Adipocyte (in vitro differentiated cells): ENCODE data around the gene LYL1.

Experiments used
- DNase-seq: peaks from one replicate; pipeline ENCODE4 v3.0.0-alpha.2; 2015; ENCODE audit warnings: low read depth
- H3K27me3 ChIP-seq: replicated peaks from 2 replicates; pipeline ENCODE4 v1.7.0; 2013; ENCODE audit warnings: mild to moderate bottlenecking, low read length, moderate library complexity; ENCODE audit not compliant: control insufficient read depth, insufficient read depth
- H3K36me3 ChIP-seq: 2 replicates; pipeline ENCODE4 v1.7.0; 2013; ENCODE audit warnings: low read length, mild to moderate bottlenecking, moderate library complexity; ENCODE audit not compliant: control insufficient read depth, insufficient read depth, severe bottlenecking
- H3K4me1 ChIP-seq: 2 replicates; pipeline ENCODE4 v1.7.0; 2013; ENCODE audit warnings: mild to moderate bottlenecking, low read length, moderate library complexity; ENCODE audit not compliant: control insufficient read depth, insufficient read depth
- H3K4me3 ChIP-seq: 2 replicates; pipeline ENCODE4 v1.7.0; 2013; ENCODE audit warnings: mild to moderate bottlenecking, low read length, moderate library complexity
- H3K9ac ChIP-seq: 2 replicates; pipeline ENCODE4 v1.7.0; 2013; ENCODE audit warnings: mild to moderate bottlenecking, low read length, moderate library complexity
- H3K9me3 ChIP-seq: 2 replicates; pipeline ENCODE4 v1.7.0; 2013; ENCODE audit warnings: mild to moderate bottlenecking, low read length, moderate library complexity; ENCODE audit not compliant: control insufficient read depth

Gene LYL1

GRCh38 chr19:13138171-13138915, 35.7 kb upstream of the LYL1 start:
- no peak overlapping the region for H3K4me3 ChIP-seq
- H3K4me1 ChIP-seq, result peaks cover 8% of the 10 kb centered on the region
- H3K9me3 ChIP-seq, result no peaks in the 10 kb centered on the region
- peaks cover 44% of the 10 kb centered on the region for H3K36me3 ChIP-seq
- H3K9ac ChIP-seq, result no peak overlapping the region
- H3K27me3 ChIP-seq, result no peaks in the 10 kb centered on the region
- no peak for DNase-seq

DNA sequence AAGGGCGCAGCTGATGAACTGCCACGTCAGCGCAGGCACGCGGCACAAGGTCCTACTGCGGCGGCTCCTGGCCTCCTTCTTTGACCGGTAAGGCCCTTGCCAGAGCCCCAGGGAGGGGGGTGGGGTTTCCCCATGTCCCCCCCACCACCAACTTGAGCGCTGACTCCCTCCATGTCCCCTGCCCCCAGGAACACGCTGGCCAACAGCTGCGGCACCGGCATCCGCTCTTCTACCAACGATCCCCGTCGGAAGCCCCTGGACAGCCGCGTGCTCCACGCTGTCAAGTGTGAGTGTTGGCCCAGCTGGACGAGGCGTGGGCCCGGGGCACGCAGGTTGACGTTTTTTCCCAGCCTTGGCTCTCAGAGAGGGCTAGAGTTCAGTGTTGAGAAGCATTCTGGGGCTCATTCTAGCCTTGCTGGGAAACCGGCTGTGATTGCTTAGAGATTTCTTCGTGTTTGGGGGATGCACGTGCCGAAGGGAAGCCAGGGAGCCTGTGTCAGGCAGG, 34.7 kb upstream of the LYL1 start:
- no peak for DNase-seq
- peaks cover 44% of the 10 kb centered on the region for H3K36me3 ChIP-seq

DNA sequence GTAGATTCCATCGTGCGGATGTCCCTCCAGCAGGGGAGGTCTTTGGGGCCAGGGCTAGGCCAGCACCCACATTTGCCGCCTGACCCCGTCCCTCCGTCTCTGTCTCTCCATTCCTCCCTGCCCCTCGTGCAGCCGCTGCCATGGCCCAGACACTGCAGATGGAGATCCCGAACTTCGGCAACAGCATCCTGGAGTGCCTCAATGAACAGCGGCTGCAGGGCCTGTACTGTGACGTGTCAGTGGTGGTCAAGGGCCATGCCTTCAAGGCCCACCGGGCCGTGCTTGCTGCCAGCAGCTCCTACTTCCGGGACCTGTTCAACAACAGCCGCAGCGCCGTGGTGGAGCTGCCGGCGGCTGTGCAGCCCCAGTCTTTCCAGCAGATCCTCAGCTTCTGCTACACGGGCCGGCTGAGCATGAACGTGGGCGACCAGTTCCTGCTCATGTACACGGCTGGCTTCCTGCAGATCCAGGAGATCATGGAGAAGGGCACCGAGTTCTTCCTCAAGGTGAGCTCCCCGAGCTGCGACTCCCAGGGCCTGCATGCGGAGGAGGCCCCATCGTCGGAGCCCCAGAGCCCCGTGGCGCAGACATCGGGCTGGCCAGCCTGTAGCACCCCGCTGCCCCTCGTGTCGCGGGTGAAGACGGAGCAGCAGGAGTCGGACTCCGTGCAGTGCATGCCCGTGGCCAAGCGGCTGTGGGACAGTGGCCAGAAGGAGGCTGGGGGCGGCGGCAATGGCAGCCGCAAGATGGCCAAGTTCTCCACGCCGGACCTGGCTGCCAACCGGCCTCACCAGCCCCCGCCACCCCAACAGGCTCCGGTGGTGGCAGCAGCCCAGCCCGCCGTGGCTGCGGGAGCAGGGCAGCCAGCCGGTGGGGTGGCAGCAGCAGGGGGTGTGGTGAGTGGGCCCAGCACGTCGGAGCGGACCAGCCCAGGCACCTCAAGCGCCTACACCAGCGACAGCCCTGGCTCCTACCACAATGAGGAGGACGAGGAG, 32.7 kb upstream of the LYL1 start:
- no peak for DNase-seq

More for the DNA sequence above, 34.7 kb upstream of the LYL1 start:
- H3K4me3 ChIP-seq, result no peak overlapping the region
- peaks cover 9% of the 10 kb centered on the region for H3K4me1 ChIP-seq
- no peak overlapping the region for H3K9ac ChIP-seq
- H3K27me3 ChIP-seq, result no peaks in the 10 kb centered on the region
- no peaks in the 10 kb centered on the region for H3K9me3 ChIP-seq

GRCh38 chr19:13134626-13135025, 32.0 kb upstream of the LYL1 start:
- no peak for DNase-seq
- Histone ChIP-seq H3K9ac (no peak overlapping the region), H3K9me3 (no peaks in the 10 kb centered on the region), H3K27me3 (no peaks in the 10 kb centered on the region), H3K36me3 (peaks cover 44% of the 10 kb centered on the region), H3K4me3 (no peak overlapping the region), H3K4me1 (peaks cover 9% of the 10 kb centered on the region)

More for the DNA sequence above, 32.7 kb upstream of the LYL1 start:
- no peaks in the 10 kb centered on the region for H3K27me3 ChIP-seq
- no peak overlapping the region for H3K4me3 ChIP-seq
- H3K9ac ChIP-seq, result no peak overlapping the region
- no peaks in the 10 kb centered on the region for H3K9me3 ChIP-seq
- peaks cover 9% of the 10 kb centered on the region for H3K4me1 ChIP-seq
- H3K36me3 ChIP-seq, result peaks cover 44% of the 10 kb centered on the region

DNA sequence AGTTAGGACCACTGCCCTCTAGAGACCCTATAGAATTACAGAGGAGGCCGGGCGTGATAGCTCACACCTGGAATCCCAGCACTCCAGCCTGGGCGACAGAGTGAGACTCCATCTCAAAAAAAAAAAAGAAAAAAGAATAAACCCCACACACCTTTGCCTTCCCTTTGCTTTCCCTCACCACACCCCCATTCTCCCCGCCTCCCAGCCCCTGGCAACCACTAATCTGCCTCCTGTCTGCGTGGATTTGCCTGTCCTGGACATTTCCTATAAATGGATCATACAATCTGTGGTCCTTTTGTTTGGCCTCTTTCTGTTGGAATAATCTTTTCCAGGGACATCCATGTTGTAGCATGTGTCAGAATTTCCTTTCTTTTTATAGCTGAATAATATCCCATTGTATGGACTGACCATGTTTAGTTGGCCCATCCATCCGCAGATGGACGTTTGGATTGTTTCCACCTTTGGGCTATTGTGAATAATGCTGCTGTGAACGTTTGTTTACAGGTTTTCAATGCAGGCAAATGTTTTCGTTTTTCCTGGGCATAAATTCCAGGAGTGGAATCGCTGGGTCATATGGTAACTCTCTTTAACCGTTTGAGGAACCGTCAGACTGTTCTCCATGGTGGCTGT, 30.7 kb upstream of the LYL1 start:
- no peak overlapping the region for H3K9ac ChIP-seq
- no peaks in the 10 kb centered on the region for H3K27me3 ChIP-seq
- peaks cover 37% of the 10 kb centered on the region for H3K36me3 ChIP-seq
- H3K9me3 ChIP-seq, result no peaks in the 10 kb centered on the region
- H3K4me3 ChIP-seq, result no peak overlapping the region
- peaks cover 9% of the 10 kb centered on the region for H3K4me1 ChIP-seq
- DNase-seq, result no peak

GRCh38 chr19:13132471-13133180, 30.0 kb upstream of the LYL1 start:
- peak; percentile 66 for DNase-seq
- Histone ChIP-seq H3K9ac (no peak overlapping the region), H3K27me3 (no peaks in the 10 kb centered on the region), H3K4me1 (peaks cover 9% of the 10 kb centered on the region), H3K9me3 (no peaks in the 10 kb centered on the region), H3K36me3 (peaks cover 30% of the 10 kb centered on the region), H3K4me3 (no peak overlapping the region)

DNA sequence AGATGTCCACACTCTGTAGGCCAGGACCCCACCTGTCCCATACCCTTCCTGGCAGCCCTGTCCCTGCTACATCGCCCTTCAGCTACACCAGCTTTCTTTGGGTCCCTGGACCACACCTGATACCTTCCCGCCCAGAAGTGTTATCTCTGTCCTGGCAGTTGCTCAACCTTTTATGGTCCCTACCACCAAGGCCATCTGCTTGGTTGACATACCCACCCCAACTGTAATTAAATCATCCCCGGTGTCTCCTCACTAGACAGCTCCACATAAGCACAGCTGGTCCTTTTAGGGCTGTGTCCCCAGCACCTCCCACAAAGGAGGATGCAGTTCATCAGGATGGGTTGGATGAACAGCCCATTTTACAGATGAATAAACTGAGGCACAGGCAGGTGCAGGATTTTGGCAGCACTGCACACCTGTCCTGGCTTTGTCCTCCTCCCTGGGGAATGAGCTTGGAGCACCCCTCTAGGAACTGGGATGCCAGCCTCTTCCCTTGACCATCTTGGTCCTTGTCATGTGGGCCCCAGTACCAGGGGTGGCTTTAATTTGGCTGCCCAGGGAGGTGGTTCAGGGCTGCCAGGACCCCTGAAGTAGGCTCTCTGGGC, 28.3 kb upstream of the LYL1 start:
- H3K4me1 ChIP-seq, result peaks cover 9% of the 10 kb centered on the region
- no peak overlapping the region for H3K9ac ChIP-seq
- DNase-seq, result no peak
- H3K36me3 ChIP-seq, result peaks cover 14% of the 10 kb centered on the region
- H3K27me3 ChIP-seq, result no peaks in the 10 kb centered on the region
- no peak overlapping the region for H3K4me3 ChIP-seq
- no peaks in the 10 kb centered on the region for H3K9me3 ChIP-seq

DNA sequence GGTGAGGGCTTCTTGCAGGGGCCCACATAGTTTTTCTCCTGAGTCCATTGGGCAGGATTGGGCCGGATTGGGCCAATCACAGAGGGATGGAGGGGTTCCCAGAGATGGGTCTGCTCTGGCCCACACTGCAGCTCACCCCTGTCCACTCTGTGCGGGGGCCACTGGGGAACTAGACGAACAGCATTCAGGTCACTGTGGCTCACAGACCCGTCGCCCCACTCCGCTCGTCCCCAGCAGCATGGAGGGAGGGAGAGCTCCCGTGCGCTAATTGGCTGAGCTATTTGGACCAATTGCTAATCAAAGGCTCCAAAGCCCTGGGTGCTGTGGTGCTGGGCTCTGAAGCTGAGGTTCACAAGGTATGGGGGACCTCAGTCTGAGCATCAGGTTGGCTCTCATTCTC, 26.7 kb upstream of the LYL1 start:
- Histone ChIP-seq H3K4me3 (no peak overlapping the region), H3K27me3 (no peaks in the 10 kb centered on the region), H3K9ac (no peak overlapping the region), H3K36me3 (peaks cover 3% of the 10 kb centered on the region), H3K4me1 (peaks cover 7% of the 10 kb centered on the region), H3K9me3 (no peaks in the 10 kb centered on the region)
- DNase-seq, result no peak

- peaks cover 3% of the 10 kb centered on the region for H3K36me3 ChIP-seq
- DNase-seq, result no peak
- H3K27me3 ChIP-seq, result no peaks in the 10 kb centered on the region
- H3K4me3 ChIP-seq, result no peak overlapping the region
- peaks cover 7% of the 10 kb centered on the region for H3K4me1 ChIP-seq
- no peaks in the 10 kb centered on the region for H3K9me3 ChIP-seq
- H3K9ac ChIP-seq, result no peak overlapping the region
Observed at GRCh38 chr19:13128583-13128982, 25.9 kb upstream of the LYL1 start.

- Histone ChIP-seq H3K9me3 (no peaks in the 10 kb centered on the region), H3K36me3 (peaks cover 3% of the 10 kb centered on the region)
Observed at GRCh38 chr19:13127811-13128575, 25.3 kb upstream of the LYL1 start.

More at GRCh38 chr19:13127811-13128575, 25.3 kb upstream of the LYL1 start:
- peaks cover 6% of the 10 kb centered on the region for H3K4me1 ChIP-seq
- no peaks in the 10 kb centered on the region for H3K27me3 ChIP-seq
- no peak overlapping the region for H3K9ac ChIP-seq
- DNase-seq, result no peak
- no peak overlapping the region for H3K4me3 ChIP-seq
